GM12891 (cell line): ENCODE data around the gene SLC43A3.

ENCODE experiments used
- PAX5 ChIP-seq: IDR thresholded peaks from 2 replicates; pipeline ENCODE4 v1.6.1; 2011; ENCODE audit warnings: low read length, moderate library complexity, mild to moderate bottlenecking; ENCODE audit not compliant: insufficient read depth, severe bottlenecking
- POLR2A ChIP-seq: IDR thresholded peaks from 2 replicates; pipeline ENCODE4 v1.6.1; 2011; ENCODE audit warnings: low read depth, low read length, control low read depth
- POLR2AphosphoS5 ChIP-seq: IDR thresholded peaks from 2 replicates; pipeline ENCODE4 v1.6.1; 2011; ENCODE audit warnings: low read depth, low read length, control low read depth
- POU2F2 ChIP-seq: IDR thresholded peaks from 2 replicates; pipeline ENCODE4 v1.6.1; 2011; ENCODE audit warnings: low read depth, mild to moderate bottlenecking, control low read depth, low read length, moderate library complexity
- TAF1 ChIP-seq: IDR thresholded peaks from 2 replicates; pipeline ENCODE4 v1.6.1; 2011; ENCODE audit warnings: low read depth, low read length, control low read depth

DNA sequence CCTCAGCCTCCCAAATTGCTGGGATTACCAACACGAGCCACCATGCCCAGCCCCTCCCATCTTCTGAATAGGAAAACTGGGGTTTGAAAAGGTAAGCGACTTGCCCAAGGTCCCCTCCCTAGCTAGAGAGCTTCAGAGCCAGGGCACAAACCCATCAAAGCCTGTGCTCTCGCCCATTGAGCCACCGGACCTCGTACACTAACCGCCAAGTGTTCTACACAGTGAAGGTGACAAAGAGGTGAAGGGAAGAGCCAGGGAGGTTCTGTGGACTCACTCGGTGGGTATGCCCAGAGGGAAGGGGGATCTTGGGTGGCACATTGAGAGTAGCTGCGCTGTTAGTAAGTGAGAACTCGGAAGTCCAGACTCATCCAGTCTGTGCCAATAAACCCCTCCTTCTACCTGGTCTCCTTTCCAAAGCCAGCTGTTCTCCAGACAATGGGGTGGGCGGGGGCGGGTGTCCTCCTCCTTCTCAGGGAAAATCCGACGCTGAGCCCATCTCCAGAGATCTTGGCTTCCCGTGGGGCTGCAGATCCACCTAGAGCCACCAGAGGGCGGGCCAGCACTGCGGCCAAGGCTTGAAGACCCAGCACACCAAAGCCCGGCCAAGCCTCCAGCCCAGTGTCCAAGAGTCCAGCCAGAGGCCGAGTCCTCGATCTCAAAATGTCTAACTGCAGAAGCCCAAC, 30.2 kb upstream of the SLC43A3 start:
- TF ChIP-seq POLR2AphosphoS5 (no peak), TAF1 (no peak), POLR2A (no peak), POU2F2 (no peak), PAX5 (no peak)
